ENCODE measurements around the gene ABHD17A. TPM values are rescaled to one million over a fixed set of nuclear protein-coding genes. Genes with fewer than 3 reads are reported as not detected.
A peak's percentile ranks its signal among the peaks of the same experiment; 100 is the strongest.

Gene ABHD17A
- total RNA-seq, 1 experiment from 2014 or later = 39.5 TPM

DNA sequence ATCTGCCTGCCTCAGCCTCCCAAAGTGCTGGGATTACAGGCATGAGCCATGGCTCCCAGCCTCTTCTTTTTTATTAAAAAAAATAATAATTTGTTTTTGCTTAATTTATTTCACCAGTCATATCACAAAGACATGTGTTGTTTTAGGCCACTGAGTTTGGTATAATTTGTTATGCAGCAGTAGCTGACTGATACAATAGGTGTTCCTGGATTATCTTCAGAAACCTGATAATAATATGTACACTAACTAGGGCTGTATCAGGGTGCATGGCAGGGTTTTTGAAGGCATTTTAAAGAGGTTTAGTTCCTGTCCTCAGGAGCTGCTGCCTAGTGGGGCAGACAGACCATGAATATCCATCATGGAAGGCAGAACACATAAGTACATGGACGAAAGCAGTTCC, 46.1 kb upstream of the ABHD17A start:
- intact Hi-C loops (cut with micrococcal nuclease) = no loop called here

DNA sequence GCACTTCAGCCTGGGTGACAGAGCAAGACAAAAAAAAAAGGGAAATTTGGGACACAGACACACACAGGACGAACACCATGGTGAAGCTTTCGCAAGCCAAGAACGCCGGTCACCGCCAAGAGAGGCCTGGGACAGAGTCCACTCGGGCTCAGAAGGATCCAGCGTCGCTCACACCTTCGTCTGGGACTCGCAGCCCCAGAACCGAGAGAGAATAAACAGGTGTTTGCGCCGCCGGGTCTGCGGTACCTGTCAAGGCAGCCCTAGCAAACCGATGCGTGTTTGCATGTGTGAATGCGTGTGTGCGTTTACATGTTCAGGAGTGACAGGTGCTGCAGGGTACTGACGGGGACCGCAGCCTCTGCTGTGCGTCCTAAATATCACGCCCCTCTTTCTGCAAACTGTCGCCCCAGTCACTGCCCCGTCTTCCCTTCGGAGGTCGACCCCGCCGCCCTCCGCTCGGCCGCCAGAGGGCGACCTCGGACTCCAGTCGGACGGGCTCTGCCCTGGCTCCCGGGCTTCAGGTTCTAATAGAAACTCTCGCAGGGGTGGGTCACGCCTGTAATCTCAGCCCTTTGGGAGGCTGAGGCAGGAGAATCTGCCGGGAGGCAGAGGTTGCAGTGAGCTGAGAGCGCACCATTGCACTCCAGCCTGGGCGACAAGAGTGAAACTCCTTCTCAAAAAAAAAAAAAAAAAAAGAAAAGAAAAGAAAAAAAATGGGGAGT, 43.9 kb upstream of the ABHD17A start:
- H3K27me3 Mint-ChIP-seq (ENCODE audit: insufficient read depth, unreplicated experiment) = no peaks in the 10 kb centered on the region
- peak overlapping the region; percentile 65 for H3K4me3 Mint-ChIP-seq (ENCODE audit: unreplicated experiment)
- ChIA-PET POLR2A (interaction anchor here (0.7 kb wide), 1 partner anchor 10 kb away, joined by 5 read pairs; no protein-coding TSS in a partner anchor), CTCF (interaction anchor here (0.5 to 3.6 kb wide), 22 partner anchors 8 to 972 kb away, joined by 3 to 17 read pairs (median 3); no protein-coding TSS in a partner anchor)
- no peaks in the 10 kb centered on the region for H3K9me3 Mint-ChIP-seq (ENCODE audit: unreplicated experiment)
- no TSS peak for BruUV-seq (replicated peaks)
- intact Hi-C loops (cut with micrococcal nuclease) = no loop called here
- H3K36me3 Mint-ChIP-seq (ENCODE audit: insufficient read depth, unreplicated experiment) = peaks cover 23% of the 10 kb centered on the region
- peak; percentile 76 for DNase-seq (ENCODE audit: unreplicated experiment)
- H3K4me1 Mint-ChIP-seq (ENCODE audit: insufficient read depth, unreplicated experiment) = peaks cover 14% of the 10 kb centered on the region
- no peak overlapping the region for H3K27ac Mint-ChIP-seq (ENCODE audit: low read depth, unreplicated experiment)
- TF ChIP-seq, protein P1, sequence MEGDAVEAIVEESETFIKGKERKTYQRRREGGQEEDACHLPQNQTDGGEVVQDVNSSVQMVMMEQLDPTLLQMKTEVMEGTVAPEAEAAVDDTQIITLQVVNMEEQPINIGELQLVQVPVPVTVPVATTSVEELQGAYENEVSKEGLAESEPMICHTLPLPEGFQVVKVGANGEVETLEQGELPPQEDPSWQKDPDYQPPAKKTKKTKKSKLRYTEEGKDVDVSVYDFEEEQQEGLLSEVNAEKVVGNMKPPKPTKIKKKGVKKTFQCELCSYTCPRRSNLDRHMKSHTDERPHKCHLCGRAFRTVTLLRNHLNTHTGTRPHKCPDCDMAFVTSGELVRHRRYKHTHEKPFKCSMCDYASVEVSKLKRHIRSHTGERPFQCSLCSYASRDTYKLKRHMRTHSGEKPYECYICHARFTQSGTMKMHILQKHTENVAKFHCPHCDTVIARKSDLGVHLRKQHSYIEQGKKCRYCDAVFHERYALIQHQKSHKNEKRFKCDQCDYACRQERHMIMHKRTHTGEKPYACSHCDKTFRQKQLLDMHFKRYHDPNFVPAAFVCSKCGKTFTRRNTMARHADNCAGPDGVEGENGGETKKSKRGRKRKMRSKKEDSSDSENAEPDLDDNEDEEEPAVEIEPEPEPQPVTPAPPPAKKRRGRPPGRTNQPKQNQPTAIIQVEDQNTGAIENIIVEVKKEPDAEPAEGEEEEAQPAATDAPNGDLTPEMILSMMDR (IDR thresholded peaks at IDR 0.05; ENCODE audit: unreplicated experiment) = peak; percentile 85

More for the DNA sequence above, 46.1 kb upstream of the ABHD17A start:
- no TSS peak for BruUV-seq (replicated peaks)
- no peak for DNase-seq (ENCODE audit: unreplicated experiment)
- peaks cover 14% of the 10 kb centered on the region for H3K4me1 Mint-ChIP-seq (ENCODE audit: insufficient read depth, unreplicated experiment)
- H3K4me3 Mint-ChIP-seq (ENCODE audit: unreplicated experiment) = no peak overlapping the region
- no peak overlapping the region for H3K27ac Mint-ChIP-seq (ENCODE audit: low read depth, unreplicated experiment)
- POLR2A ChIA-PET = no interaction called here
- no peaks in the 10 kb centered on the region for H3K27me3 Mint-ChIP-seq (ENCODE audit: insufficient read depth, unreplicated experiment)
- CTCF ChIA-PET = interaction anchor here (0.9 kb wide), 1 partner anchor 11 kb away, joined by 5 read pairs; no protein-coding TSS in a partner anchor
- H3K36me3 Mint-ChIP-seq (ENCODE audit: insufficient read depth, unreplicated experiment) = peaks cover 11% of the 10 kb centered on the region
- H3K9me3 Mint-ChIP-seq (ENCODE audit: unreplicated experiment) = no peaks in the 10 kb centered on the region
- TF ChIP-seq, protein P1 (IDR thresholded peaks at IDR 0.05; ENCODE audit: unreplicated experiment) = no peak

DNA sequence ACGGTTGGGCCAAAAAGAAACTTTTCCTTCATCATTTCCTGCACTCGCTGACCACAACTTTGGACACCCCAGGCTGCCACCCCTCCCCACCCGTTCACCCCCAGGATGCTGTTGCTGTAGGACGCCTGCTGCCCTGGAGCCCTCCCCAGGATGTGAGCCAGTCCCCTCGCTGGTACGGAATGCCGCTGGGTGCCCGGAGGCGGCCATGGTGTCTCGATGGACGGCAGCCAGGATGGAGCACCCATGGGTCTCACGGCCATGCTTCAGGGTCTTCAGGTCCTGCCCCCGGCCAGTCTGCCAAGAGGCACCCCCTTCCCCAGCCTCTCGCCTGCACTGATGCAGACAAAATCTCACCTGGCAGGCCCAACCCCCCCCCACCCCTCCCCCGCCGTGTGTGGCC, 40.2 kb upstream of the ABHD17A start:
- BruUV-seq (replicated peaks) = TSS peak; percentile 73
- Mint-ChIP-seq H3K4me3 (ENCODE audit: unreplicated experiment) (no peak overlapping the region), H3K27me3 (ENCODE audit: insufficient read depth, unreplicated experiment) (no peaks in the 10 kb centered on the region), H3K36me3 (ENCODE audit: insufficient read depth, unreplicated experiment) (peaks cover 49% of the 10 kb centered on the region), H3K27ac (ENCODE audit: low read depth, unreplicated experiment) (no peak overlapping the region), H3K9me3 (ENCODE audit: unreplicated experiment) (no peaks in the 10 kb centered on the region), H3K4me1 (ENCODE audit: insufficient read depth, unreplicated experiment) (peaks cover 14% of the 10 kb centered on the region)
- TF ChIP-seq, protein P1 (IDR thresholded peaks at IDR 0.05; ENCODE audit: unreplicated experiment) = no peak
- intact Hi-C loops (cut with micrococcal nuclease) = no loop called here
- CTCF ChIA-PET = interaction anchor here (1.0 kb wide), 1 partner anchor 12 kb away, joined by 3 read pairs; no protein-coding TSS in a partner anchor
- POLR2A ChIA-PET = no interaction called here
- no peak for DNase-seq (ENCODE audit: unreplicated experiment)

DNA sequence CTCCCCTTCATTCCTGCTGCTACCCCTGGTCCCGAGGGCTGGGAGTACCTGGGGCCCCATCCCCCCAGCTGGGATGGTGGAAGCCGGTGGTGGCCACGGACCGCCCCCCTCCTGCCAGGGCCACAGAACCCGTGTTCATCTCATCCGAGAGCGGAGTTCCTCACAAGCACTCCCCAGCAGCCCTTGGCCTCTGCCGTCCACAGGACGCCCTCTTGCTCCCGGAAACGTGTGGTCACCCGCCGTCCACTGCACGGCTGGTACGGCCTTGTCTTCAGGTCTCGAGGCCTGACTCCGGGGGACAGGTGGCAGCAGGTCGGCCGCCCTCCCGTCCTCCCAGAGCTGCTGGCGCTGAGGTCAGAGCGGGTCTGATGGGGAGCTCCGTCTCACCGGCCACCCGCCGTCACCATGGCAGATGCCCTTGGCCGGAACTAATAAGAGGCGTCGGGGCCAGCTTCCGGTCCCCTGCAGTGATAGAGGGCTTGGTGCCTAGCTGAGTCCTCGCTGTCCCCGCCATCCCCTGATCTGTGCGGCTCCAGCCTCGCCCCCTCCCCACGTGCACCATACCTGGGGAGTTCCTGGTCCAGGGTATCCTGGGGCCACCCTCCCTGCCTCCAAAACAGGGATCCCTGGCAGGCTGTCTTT, 39.1 kb upstream of the ABHD17A start:
- ChIA-PET POLR2A (no interaction called here), CTCF (interaction anchor here (0.8 kb wide), 1 partner anchor 27 kb away, joined by 3 read pairs; no protein-coding TSS in a partner anchor)
- TF ChIP-seq, protein P1 (IDR thresholded peaks at IDR 0.05; ENCODE audit: unreplicated experiment) = no peak
- H3K27me3 Mint-ChIP-seq (ENCODE audit: insufficient read depth, unreplicated experiment) = no peaks in the 10 kb centered on the region
- intact Hi-C loops (cut with micrococcal nuclease) = no loop called here
- H3K9me3 Mint-ChIP-seq (ENCODE audit: unreplicated experiment) = no peaks in the 10 kb centered on the region
- H3K4me1 Mint-ChIP-seq (ENCODE audit: insufficient read depth, unreplicated experiment) = peaks cover 8% of the 10 kb centered on the region
- no peak for DNase-seq (ENCODE audit: unreplicated experiment)
- no peak overlapping the region for H3K4me3 Mint-ChIP-seq (ENCODE audit: unreplicated experiment)
- peaks cover 55% of the 10 kb centered on the region for H3K36me3 Mint-ChIP-seq (ENCODE audit: insufficient read depth, unreplicated experiment)
- no TSS peak for BruUV-seq (replicated peaks)
- H3K27ac Mint-ChIP-seq (ENCODE audit: low read depth, unreplicated experiment) = no peak overlapping the region
